ENCODE data around the gene SEPTIN2.
A peak's percentile ranks its signal among the peaks of the same experiment; 100 is the strongest.
"Not testable (repeated sequence)": the region's sequence is repeated elsewhere in the genome, so short reads cannot be mapped to it uniquely, and the experiment has no call there.

Gene SEPTIN2

DNA sequence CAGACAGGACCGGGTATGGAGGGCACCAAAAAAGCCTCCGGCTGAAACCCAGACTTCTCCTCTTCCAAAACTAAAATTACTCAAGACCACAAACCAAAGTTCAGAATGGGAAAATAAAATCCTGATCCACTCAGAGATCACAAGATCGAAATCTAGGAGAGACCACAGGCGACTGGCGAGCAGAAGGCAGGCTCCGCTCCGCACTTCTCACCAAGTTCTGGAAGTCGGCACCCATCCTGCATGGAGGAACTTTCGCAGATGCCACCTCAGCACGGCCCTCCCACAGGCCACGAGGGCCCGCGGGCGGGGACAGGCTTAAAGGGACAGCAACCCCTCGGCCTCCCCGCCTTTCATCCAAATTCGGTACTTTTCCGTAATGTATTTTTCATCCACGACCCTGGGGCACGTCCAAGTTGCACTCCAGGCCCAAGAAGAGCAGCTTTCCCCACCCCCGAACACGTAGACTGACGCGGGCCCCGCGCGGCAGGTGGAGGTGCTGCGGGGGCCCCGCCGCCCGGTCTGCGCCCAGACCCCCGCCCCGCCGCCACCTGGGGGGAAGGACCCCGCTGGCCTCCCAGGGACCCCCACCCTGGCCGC is 43.9 kb upstream of the SEPTIN2 start:
- peak; percentile 77 for DNase-seq (ENCODE audit: low read depth)
- H3K4me3 ChIP-seq (ENCODE audit: low read depth, low read length), result peak overlapping the region; percentile 90
- TF ChIP-seq, protein P1, sequence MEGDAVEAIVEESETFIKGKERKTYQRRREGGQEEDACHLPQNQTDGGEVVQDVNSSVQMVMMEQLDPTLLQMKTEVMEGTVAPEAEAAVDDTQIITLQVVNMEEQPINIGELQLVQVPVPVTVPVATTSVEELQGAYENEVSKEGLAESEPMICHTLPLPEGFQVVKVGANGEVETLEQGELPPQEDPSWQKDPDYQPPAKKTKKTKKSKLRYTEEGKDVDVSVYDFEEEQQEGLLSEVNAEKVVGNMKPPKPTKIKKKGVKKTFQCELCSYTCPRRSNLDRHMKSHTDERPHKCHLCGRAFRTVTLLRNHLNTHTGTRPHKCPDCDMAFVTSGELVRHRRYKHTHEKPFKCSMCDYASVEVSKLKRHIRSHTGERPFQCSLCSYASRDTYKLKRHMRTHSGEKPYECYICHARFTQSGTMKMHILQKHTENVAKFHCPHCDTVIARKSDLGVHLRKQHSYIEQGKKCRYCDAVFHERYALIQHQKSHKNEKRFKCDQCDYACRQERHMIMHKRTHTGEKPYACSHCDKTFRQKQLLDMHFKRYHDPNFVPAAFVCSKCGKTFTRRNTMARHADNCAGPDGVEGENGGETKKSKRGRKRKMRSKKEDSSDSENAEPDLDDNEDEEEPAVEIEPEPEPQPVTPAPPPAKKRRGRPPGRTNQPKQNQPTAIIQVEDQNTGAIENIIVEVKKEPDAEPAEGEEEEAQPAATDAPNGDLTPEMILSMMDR (IDR thresholded peaks at IDR 0.05; ENCODE audit: insufficient read depth, low read depth, low read length, missing control alignments), result no peak

DNA sequence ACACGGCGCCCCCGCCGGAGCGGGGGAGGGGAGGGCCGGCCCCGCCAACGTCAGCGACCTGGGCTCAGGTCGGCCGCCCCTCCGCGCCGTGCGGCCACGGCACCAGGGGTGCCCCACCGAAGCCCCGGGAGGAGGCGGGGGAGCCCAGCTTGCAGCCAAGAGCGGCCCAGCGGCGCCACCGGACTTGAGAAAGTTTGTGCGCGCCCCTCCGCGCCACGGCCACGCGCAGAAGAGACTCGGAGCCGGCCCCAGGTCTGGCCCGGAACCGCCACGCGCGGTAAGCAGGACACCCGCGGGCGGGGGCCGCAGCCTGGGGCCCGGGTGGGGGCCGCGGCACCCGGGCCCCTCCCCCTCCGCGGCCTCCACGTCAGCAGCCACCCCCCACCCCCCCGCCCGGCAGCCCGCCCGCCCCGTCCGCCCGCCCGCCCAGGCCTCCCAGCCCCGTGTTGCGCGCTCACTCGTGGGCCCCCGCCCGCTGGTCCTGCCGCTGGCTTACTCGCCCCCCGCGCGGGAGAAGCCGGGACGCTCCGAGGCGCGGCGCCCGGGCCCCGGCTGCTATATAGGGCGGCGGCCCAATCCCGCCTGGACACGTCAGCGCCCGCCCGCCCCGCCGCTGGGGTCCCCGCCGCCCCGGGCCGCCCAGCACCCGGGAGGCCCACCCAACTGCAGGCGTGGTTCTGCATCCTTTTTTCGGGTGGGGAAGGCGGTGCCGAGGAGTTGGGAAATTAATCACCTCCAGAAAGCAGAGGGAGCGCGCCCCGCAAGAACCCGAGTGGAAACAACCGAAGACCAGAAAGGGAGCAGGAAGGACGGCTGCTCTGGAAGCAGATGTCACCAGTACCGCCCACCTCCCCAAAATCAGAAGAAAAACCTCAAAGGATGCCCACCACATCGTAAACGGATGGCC is 43.2 kb upstream of the SEPTIN2 start:
- DNase-seq (ENCODE audit: low read depth), result peak; percentile 74
- peak overlapping the region; percentile 90 for H3K4me3 ChIP-seq (ENCODE audit: low read depth, low read length)
- TF ChIP-seq, protein P1 (IDR thresholded peaks at IDR 0.05; ENCODE audit: insufficient read depth, low read depth, low read length, missing control alignments), result no peak

DNA sequence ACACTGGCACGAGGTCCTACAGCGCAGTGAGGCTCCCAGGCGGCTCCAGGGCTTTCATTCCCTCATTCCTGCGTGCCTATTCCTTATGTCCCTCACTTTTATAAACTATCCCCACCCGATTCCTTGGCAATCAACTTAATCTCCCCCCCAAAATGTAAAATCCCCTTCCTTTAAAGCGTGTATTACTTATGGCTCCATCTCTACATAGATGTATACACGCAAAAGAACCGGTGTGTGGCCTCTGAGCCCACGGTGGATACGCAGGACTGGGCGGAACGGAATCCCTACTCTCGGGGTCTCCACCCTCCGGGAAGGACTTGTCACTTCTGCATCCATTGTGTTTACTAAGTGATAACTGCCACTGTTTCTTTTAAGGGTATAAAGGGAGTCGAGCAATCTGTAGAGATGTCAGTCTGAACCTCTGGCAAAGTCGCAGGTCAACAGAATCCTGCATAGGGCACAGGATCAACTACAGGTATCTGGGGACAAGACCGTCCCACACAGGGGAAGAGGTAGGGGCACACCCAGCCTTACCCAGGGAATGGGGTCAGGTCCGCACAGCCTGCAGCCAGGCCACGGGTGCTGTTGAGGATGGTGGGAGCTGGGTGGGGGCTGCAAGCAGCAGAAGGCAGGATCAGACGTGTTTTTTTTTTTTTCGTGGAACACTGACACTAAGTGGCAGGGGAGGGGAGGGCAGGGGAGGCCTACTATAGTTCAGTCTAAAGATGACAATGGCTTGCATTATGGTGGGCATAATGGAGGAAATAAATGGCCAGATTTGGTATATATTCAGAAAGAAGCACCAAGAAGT is 42.3 kb upstream of the SEPTIN2 start:
- peak overlapping the region; percentile 90 for H3K4me3 ChIP-seq (ENCODE audit: low read depth, low read length)
- TF ChIP-seq, protein P1 (IDR thresholded peaks at IDR 0.05; ENCODE audit: insufficient read depth, low read depth, low read length, missing control alignments), result no peak
- DNase-seq (ENCODE audit: low read depth), result no peak

DNA sequence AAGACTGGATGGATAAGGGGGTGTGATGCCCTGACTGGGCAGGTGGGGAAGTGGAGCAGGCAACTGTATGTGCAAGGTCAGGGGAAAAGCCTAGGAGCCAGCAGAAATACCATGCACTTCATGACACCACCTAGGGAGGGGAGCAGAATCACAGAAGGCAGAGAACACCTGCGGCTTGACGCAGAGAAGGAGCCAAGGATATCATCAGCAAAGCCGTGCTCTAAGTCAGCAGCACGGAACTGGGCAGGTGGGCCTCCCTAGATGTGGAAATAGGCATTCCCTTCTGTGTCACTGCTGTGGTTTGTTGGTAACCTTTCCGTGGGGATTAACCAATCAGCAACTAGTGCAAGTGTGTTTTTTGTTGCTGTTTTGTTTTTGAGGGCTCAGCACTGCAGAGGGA is 41.6 kb upstream of the SEPTIN2 start:
- TF ChIP-seq, protein P1 (IDR thresholded peaks at IDR 0.05; ENCODE audit: insufficient read depth, low read depth, low read length, missing control alignments), result no peak
- H3K4me3 ChIP-seq (ENCODE audit: low read depth, low read length), result no peak overlapping the region
- no peak for DNase-seq (ENCODE audit: low read depth)

DNA sequence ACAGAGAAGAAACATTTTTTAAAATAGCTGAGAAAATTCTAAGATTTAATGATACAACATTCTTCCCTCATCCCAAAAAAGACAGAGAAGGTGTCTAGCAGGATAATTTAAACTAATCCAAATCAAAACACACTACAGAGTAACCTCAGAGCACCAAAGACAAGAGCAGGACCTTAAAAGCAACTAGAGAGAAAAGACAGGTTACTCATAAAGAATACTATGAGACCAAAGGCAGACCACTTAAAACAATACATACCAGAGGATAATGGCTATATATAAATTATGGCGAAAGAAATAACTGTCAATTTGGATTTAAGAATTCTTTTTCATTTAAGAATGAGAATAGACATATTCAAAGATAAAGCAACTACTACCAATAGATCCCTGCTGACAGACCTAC is 40.2 kb upstream of the SEPTIN2 start:
- no peak overlapping the region for H3K4me3 ChIP-seq (ENCODE audit: low read depth, low read length)
- DNase-seq (ENCODE audit: low read depth), result no peak
- TF ChIP-seq, protein P1 (IDR thresholded peaks at IDR 0.05; ENCODE audit: insufficient read depth, low read depth, low read length, missing control alignments), result no peak

DNA sequence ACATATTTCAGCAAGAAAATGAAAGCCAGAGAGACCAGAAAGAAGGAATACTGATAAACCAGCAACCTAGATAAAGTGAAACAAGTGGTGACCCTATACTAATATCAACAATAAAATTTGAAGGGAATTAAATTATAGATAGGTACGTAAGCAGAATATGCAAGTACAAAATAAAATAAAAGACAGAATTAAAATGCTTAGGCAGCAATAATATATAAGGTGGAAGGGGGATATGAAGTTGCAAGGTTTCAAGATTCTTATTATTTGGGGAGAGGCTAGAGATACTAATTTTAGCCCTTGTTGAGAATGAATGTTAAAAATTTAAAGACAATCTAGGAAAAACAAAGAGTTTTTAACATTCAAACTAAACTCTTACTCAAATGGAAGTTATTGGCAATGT is 39.8 kb upstream of the SEPTIN2 start:
- DNase-seq (ENCODE audit: low read depth), result no peak
- TF ChIP-seq, protein P1 (IDR thresholded peaks at IDR 0.05; ENCODE audit: insufficient read depth, low read depth, low read length, missing control alignments), result no peak
- H3K4me3 ChIP-seq (ENCODE audit: low read depth, low read length), result no peak overlapping the region

DNA sequence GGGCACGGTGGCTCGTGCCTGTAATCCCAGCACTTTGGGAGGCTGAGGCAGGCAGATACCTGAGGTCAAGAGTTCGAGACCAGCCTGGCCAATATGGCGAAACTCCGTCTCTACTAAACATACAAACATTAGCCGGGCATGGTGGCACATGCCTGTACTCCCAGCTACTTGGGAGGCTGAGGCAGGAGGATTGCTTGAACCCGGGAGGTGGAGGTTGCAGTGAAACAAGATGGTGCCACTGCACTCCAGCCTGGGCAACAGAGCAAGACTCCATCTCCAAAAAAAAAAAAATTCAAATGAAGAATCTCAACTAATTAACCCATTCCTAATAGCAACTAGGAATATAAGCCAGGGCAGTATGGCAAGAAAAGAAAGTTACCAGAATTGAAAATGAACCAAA is 37.4 kb upstream of the SEPTIN2 start:
- H3K4me3 ChIP-seq (ENCODE audit: low read depth, low read length); DNase-seq (ENCODE audit: low read depth): not testable (repeated sequence)

Measured in GM12865 (cell line).